Suprapubic skin (tissue), 3 donors: ENCODE measurements around the gene TBC1D22A.

ENCODE experiments used
- POLR2AphosphoS5 ChIP-seq, 3 donors: sonication (generic); formaldehyde crosslinking; IDR thresholded peaks; one replicate each; pipeline ENCODE4 v1.6.1; 2017; ENCODE audit warnings: antibody characterized with exemption in 3 of 3
- TF ChIP-seq, protein P1 (sequence below), 2 donors: fragments of 200-600 bp in 1 of 2; fragments of 450-650 bp in 1 of 2; sonication (generic) in 1 of 2; IDR thresholded peaks; one replicate each; pipeline ENCODE4 v1.5.1; 2016 to 2019; ENCODE audit warnings: antibody characterized with exemption in 2 of 2, mild to moderate bottlenecking in 1 of 2, moderate library complexity in 1 of 2

DNA sequence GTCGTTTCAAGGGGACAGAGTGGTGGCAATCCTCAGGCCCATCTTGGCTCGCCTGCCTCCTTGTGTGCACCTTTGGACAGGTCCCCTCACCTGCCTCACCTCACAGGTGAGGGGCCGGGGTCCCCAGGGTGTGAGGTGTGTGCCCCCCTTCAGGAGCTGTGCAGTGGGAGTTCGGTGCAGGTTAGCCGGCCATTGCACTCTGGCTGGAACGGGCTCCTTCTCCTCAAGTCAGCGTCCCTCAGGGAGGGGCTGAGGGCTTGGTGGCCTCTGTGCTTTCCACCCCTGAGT, 269.1 kb downstream of the TBC1D22A start:
- TF ChIP-seq, protein P1, sequence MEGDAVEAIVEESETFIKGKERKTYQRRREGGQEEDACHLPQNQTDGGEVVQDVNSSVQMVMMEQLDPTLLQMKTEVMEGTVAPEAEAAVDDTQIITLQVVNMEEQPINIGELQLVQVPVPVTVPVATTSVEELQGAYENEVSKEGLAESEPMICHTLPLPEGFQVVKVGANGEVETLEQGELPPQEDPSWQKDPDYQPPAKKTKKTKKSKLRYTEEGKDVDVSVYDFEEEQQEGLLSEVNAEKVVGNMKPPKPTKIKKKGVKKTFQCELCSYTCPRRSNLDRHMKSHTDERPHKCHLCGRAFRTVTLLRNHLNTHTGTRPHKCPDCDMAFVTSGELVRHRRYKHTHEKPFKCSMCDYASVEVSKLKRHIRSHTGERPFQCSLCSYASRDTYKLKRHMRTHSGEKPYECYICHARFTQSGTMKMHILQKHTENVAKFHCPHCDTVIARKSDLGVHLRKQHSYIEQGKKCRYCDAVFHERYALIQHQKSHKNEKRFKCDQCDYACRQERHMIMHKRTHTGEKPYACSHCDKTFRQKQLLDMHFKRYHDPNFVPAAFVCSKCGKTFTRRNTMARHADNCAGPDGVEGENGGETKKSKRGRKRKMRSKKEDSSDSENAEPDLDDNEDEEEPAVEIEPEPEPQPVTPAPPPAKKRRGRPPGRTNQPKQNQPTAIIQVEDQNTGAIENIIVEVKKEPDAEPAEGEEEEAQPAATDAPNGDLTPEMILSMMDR (IDR thresholded peaks at IDR 0.05) = no peak
- no peak for TF ChIP-seq POLR2AphosphoS5 (IDR thresholded peaks at IDR 0.05)
